Sigmoid colon (tissue), 7 donors: ENCODE measurements around the gene SNX5. TPM values are rescaled to one million over a fixed set of nuclear protein-coding genes. Genes with fewer than 3 reads are reported as not detected.

ENCODE experiments used
- DNase-seq: peaks from one replicate; pipeline ENCODE4 v3.0.0-alpha.2; 2019
- H3K27ac ChIP-seq, 4 donors: fragments of 200-600 bp; sonication (generic); one replicate each; pipeline ENCODE4 v1.5.1; 2016 to 2019; ENCODE audit warnings: mild to moderate bottlenecking in 1 of 4
- H3K27me3 ChIP-seq, 3 donors: fragments of 200-600 bp; sonication (generic); one replicate each; pipeline ENCODE4 v1.5.1; 2019; ENCODE audit warnings: mild to moderate bottlenecking in 1 of 3
- H3K36me3 ChIP-seq, 4 donors: fragments of 200-600 bp; sonication (generic); one replicate each; pipeline ENCODE4 v1.5.1; 2016 to 2019
- H3K4me1 ChIP-seq, 4 donors: fragments of 200-600 bp; sonication (generic); one replicate each; pipeline ENCODE4 v1.5.1; 2017 to 2019
- H3K4me3 ChIP-seq, 4 donors: fragments of 200-600 bp; sonication (generic); one replicate each; pipeline ENCODE4 v1.5.1; 2017 to 2019; ENCODE audit warnings: mild to moderate bottlenecking in 2 of 4, moderate library complexity in 1 of 4
- H3K9me3 ChIP-seq, 4 donors: fragments of 200-600 bp in 3 of 4; sonication (generic) in 3 of 4; one replicate each; pipeline versions ENCODE4 v1.5.1 to v1.6.1; 2013 to 2019
- CTCF ChIP-seq, 4 experiments: fragments of 450-650 bp in 3 of 4; fragments of 200-600 bp in 1 of 4; IDR thresholded peaks; one replicate each; pipeline ENCODE4 v1.5.1; 2016 to 2019; ENCODE audit warnings: antibody characterized with exemption in 4 of 4, mild to moderate bottlenecking in 3 of 4, moderate library complexity in 2 of 4
- EP300 ChIP-seq, 4 donors: sonication (generic); formaldehyde crosslinking; IDR thresholded peaks; one replicate each; pipeline ENCODE4 v1.6.1; 2017; ENCODE audit warnings: antibody characterized with exemption in 4 of 4
- POLR2A ChIP-seq, 2 donors: fragments of 450-650 bp; IDR thresholded peaks; one replicate each; pipeline ENCODE4 v1.6.1; 2016; ENCODE audit warnings: antibody characterized with exemption in 2 of 2, mild to moderate bottlenecking in 2 of 2, moderate library complexity in 2 of 2
- POLR2AphosphoS5 ChIP-seq, 4 donors: sonication (generic); formaldehyde crosslinking; IDR thresholded peaks; one replicate each; pipeline ENCODE4 v1.6.1; 2017; ENCODE audit warnings: antibody characterized with exemption in 4 of 4
- WGBS, 2 donors: extraction: QIAGEN DNeasy Blood & Tissue Kit; methylation state at CpG; one replicate each; pipeline ENCODE4 v1.1.7; 2013; 5-methylcytosine and 5-hydroxymethylcytosine counted together
- intact Hi-C: fragments of 100-400 bp; cut with DNase I; formaldehyde crosslinking; loops from one replicate; pipeline ENCODE4 v1.15.1; 2023
- polyA plus RNA-seq, 3 donors: library from polyadenylated mRNA; stranded (reverse); fragments of 200-250 nt; gene quantifications; one replicate each; pipeline ENCODE4 v1.2.3, GENCODE V29; 2013
- total RNA-seq, 4 donors: library from RNA; depleted of rRNA; stranded (reverse); fragments of >200 nt; gene quantifications; one replicate each; pipeline ENCODE4 v1.1.0, GENCODE V29; 2016
- donor health status: healthy with polysubstance abuse.
- donor health status: Bipolar disorder and iron deficiency.
- donor health status: healthy.

SNX5 gene
- total and polyA plus RNA-seq, 7 donors: 69.0 to 98.5 (median 79.5) TPM

GRCh38 chr20:17931513-17931912 lies 37.1 kb downstream of the SNX5 start:
- intact Hi-C loops: no loop called here
- DNase-seq: no peak
- no peak overlapping the region for H3K27ac ChIP-seq
- H3K36me3 ChIP-seq: no peaks in the 10 kb centered on the region
- 93 to 96% methylated on average over 1 of the region's 1 CpG for WGBS, 2 donors
- H3K9me3 ChIP-seq: no peaks in the 10 kb centered on the region
- H3K4me3 ChIP-seq: no peak overlapping the region
- H3K27me3 ChIP-seq: no peaks in the 10 kb centered on the region
- TF ChIP-seq CTCF (IDR thresholded peaks at IDR 0.05) (no peak), POLR2AphosphoS5 (IDR thresholded peaks at IDR 0.05) (no peak), EP300 (IDR thresholded peaks at IDR 0.05) (no peak), POLR2A (IDR thresholded peaks at IDR 0.05) (no peak)
- peaks cover 0 to 13% (median 8%) of the 10 kb centered on the region in 4 donors for H3K4me1 ChIP-seq

GRCh38 chr20:17928633-17929311 lies 39.8 kb downstream of the SNX5 start:
- intact Hi-C loops: no loop called here
- no peak overlapping the region for H3K4me3 ChIP-seq
- H3K27ac ChIP-seq: peak overlapping the region in 2 of 4 donors; percentile 12 to 55
- no peak for DNase-seq
- WGBS, 2 donors: 19 to 56% methylated on average over 22 of the region's 22 CpGs
- no peak for TF ChIP-seq CTCF (IDR thresholded peaks at IDR 0.05)
- TF ChIP-seq EP300 (IDR thresholded peaks at IDR 0.05): no peak
- no peak for TF ChIP-seq POLR2A (IDR thresholded peaks at IDR 0.05)
- TF ChIP-seq POLR2AphosphoS5 (IDR thresholded peaks at IDR 0.05): no peak
- H3K27me3 ChIP-seq: no peaks in the 10 kb centered on the region
- H3K9me3 ChIP-seq: no peaks in the 10 kb centered on the region
- H3K36me3 ChIP-seq: no peaks in the 10 kb centered on the region
- H3K4me1 ChIP-seq: peaks cover 0 to 5% (median 0%) of the 10 kb centered on the region in 4 donors

GRCh38 chr20:17928211-17928611 lies 40.4 kb downstream of the SNX5 start:
- H3K4me1 ChIP-seq: peaks cover 0 to 5% (median 0%) of the 10 kb centered on the region in 4 donors
- WGBS, 2 donors: 41 to 77% methylated on average over 7 of the region's 7 CpGs
- H3K36me3 ChIP-seq: no peaks in the 10 kb centered on the region
- intact Hi-C loops: no loop called here
- no peaks in the 10 kb centered on the region for H3K27me3 ChIP-seq
- H3K27ac ChIP-seq: peak overlapping the region in 1 of 4 donors; percentile 55
- no peaks in the 10 kb centered on the region for H3K9me3 ChIP-seq
- no peak overlapping the region for H3K4me3 ChIP-seq
- no peak for TF ChIP-seq POLR2AphosphoS5 (IDR thresholded peaks at IDR 0.05)
- no peak for TF ChIP-seq POLR2A (IDR thresholded peaks at IDR 0.05)
- no peak for TF ChIP-seq EP300 (IDR thresholded peaks at IDR 0.05)
- TF ChIP-seq CTCF (IDR thresholded peaks at IDR 0.05): no peak
- no peak for DNase-seq

- Histone ChIP-seq H3K4me1 (peaks cover 0 to 5% (median 0%) of the 10 kb centered on the region in 4 donors), H3K36me3 (no peaks in the 10 kb centered on the region), H3K27ac (no peak overlapping the region), H3K4me3 (no peak overlapping the region), H3K9me3 (no peaks in the 10 kb centered on the region), H3K27me3 (no peaks in the 10 kb centered on the region)
- no peak for DNase-seq
- 16 to 72% methylated on average over 1 of the region's 1 CpG for WGBS, 2 donors
- no peak for TF ChIP-seq EP300 (IDR thresholded peaks at IDR 0.05)
- TF ChIP-seq POLR2A (IDR thresholded peaks at IDR 0.05): no peak
- TF ChIP-seq POLR2AphosphoS5 (IDR thresholded peaks at IDR 0.05): no peak
- no peak for TF ChIP-seq CTCF (IDR thresholded peaks at IDR 0.05)
- intact Hi-C loops: no loop called here
These were observed 42.7 kb downstream of the SNX5 start for GRCh38 chr20:17925940-17926300.
